GM18861 (cell line): ENCODE results near the gene MAP3K14.

Experiments
- ATAC-seq: cut with Tn5 transposase; IDR thresholded peaks from one replicate; pipeline ENCODE4 v1.9.1; 2021; ENCODE audit not compliant: unreplicated experiment

The MAP3K14 gene

GRCh38 chr17:45317111-45317928 lies 500 bp upstream of the MAP3K14 start:
- ATAC-seq = peak; percentile 47

- no peak for ATAC-seq
Measured at GRCh38 chr17:45315648-45316433, 979 bp downstream of the MAP3K14 start.

GRCh38 chr17:45314741-45315647 lies 1.8 kb downstream of the MAP3K14 start:
- ATAC-seq = no peak

- no peak for ATAC-seq
Measured at GRCh38 chr17:45313996-45314740, 2.7 kb downstream of the MAP3K14 start.

- ATAC-seq = no peak
Measured at GRCh38 chr17:45313421-45313771, 3.4 kb downstream of the MAP3K14 start.

- ATAC-seq = no peak
Measured at GRCh38 chr17:45312477-45313420, 4.1 kb downstream of the MAP3K14 start.

GRCh38 chr17:45311760-45312476 lies 4.9 kb downstream of the MAP3K14 start:
- ATAC-seq = peak; percentile 17

- no peak for ATAC-seq
Measured at GRCh38 chr17:45311401-45311759, 5.4 kb downstream of the MAP3K14 start.

GRCh38 chr17:45310380-45311324 lies 6.2 kb downstream of the MAP3K14 start:
- no peak for ATAC-seq

GRCh38 chr17:45309400-45309799 lies 7.4 kb downstream of the MAP3K14 start:
- ATAC-seq = no peak

- ATAC-seq = no peak
Measured at GRCh38 chr17:45308840-45309239, 8.0 kb downstream of the MAP3K14 start.

- no peak for ATAC-seq
Measured at GRCh38 chr17:45308016-45308365, 8.8 kb downstream of the MAP3K14 start.

GRCh38 chr17:45307290-45308015 lies 9.4 kb downstream of the MAP3K14 start:
- peak; percentile 34 for ATAC-seq

GRCh38 chr17:45306623-45307022 lies 10.2 kb downstream of the MAP3K14 start:
- ATAC-seq = no peak

- no peak for ATAC-seq
Measured at GRCh38 chr17:45306094-45306493, 10.7 kb downstream of the MAP3K14 start.

- no peak for ATAC-seq
Measured at GRCh38 chr17:45305530-45306087, 11.2 kb downstream of the MAP3K14 start.

- ATAC-seq = peak; percentile 42
Measured at GRCh38 chr17:45302649-45303173, 14.1 kb downstream of the MAP3K14 start.
